A673 (cell line): ENCODE results near the gene MGP. TPM values are rescaled to one million over a fixed set of nuclear protein-coding genes. Genes with fewer than 3 reads are reported as not detected.

ENCODE experiments used
- BruUV-seq: library from RNA; stranded (reverse); fragments of 400-500 nt; replicated peaks from 2 replicates; lab custom pipeline; 2021; lab: Mats Ljungman, UMichigan
- CTCF ChIA-PET: fragments of 300-600 bp; sonication (Branson Sonifier 250); formaldehyde crosslinking; loops from one replicate; lab custom pipeline; 2022; ENCODE audit warnings: antibody characterized with exemption; lab: Charles Lee
- POLR2A ChIA-PET: fragments of 300-600 bp; sonication (Branson Sonifier 250); formaldehyde crosslinking; loops from one replicate; lab custom pipeline; 2022; ENCODE audit warnings: antibody characterized with exemption; ENCODE audit not compliant: low non-redundant PET; lab: Charles Lee
- DNase-seq: peaks from one replicate; pipeline ENCODE4 v3.0.0-alpha.2; 2015; ENCODE audit warnings: low spot score
- H3K27ac ChIP-seq: fragments of 200-600 bp; sonication (generic); 2 replicates; pipeline ENCODE4 v1.5.1; 2016; ENCODE audit warnings: mixed run types, low read depth, mild to moderate bottlenecking, mixed read lengths, antibody characterized with exemption, low read length; ENCODE audit not compliant: poor library complexity, severe bottlenecking
- H3K27me3 ChIP-seq: fragments of 200-600 bp; sonication (generic); replicated peaks from 2 replicates; pipeline ENCODE4 v1.6.1; 2017; ENCODE audit warnings: mixed run types, low read depth, mild to moderate bottlenecking, mixed read lengths, antibody characterized with exemption, low read length; ENCODE audit not compliant: insufficient read depth, poor library complexity
- H3K36me3 ChIP-seq: fragments of 200-600 bp; sonication (generic); 2 replicates; pipeline ENCODE4 v1.6.1; 2016; ENCODE audit warnings: mixed run types, mild to moderate bottlenecking, mixed read lengths, antibody characterized with exemption, low read length; ENCODE audit not compliant: insufficient read depth, poor library complexity, severe bottlenecking
- H3K4me1 ChIP-seq: fragments of 200-600 bp; sonication (generic); 2 replicates; pipeline ENCODE4 v1.6.1; 2017; ENCODE audit warnings: mixed run types, mild to moderate bottlenecking, mixed read lengths, antibody characterized with exemption, low read length; ENCODE audit not compliant: insufficient read depth, poor library complexity, severe bottlenecking
- H3K4me3 ChIP-seq: fragments of 200-600 bp; sonication (generic); 2 replicates; pipeline ENCODE4 v1.5.1; 2016; ENCODE audit warnings: low read depth, mixed run types, mild to moderate bottlenecking, mixed read lengths, low read length; ENCODE audit not compliant: poor library complexity, severe bottlenecking
- H3K9me3 ChIP-seq: fragments of 200-600 bp; sonication (generic); 2 replicates; pipeline ENCODE4 v1.6.1; 2016; ENCODE audit warnings: mixed run types, low read depth, mild to moderate bottlenecking, mixed read lengths, antibody characterized with exemption, low read length; ENCODE audit not compliant: poor library complexity, severe bottlenecking
- CTCF ChIP-seq: fragments of 300-800, 200-600 bp; sonication (generic); conservative IDR thresholded peaks from 2 replicates; pipeline ENCODE4 v1.5.1; 2017; ENCODE audit warnings: low read depth, mild to moderate bottlenecking, antibody characterized with exemption, low read length, moderate library complexity, mixed read lengths
- EZH2 ChIP-seq: fragments of 200-600 bp; sonication (generic); IDR thresholded peaks from 2 replicates; pipeline ENCODE4 v1.6.1; 2017; ENCODE audit warnings: borderline replicate concordance, low read depth, mild to moderate bottlenecking, mixed read lengths, antibody characterized with exemption, low read length; ENCODE audit not compliant: poor library complexity, severe bottlenecking
- intact Hi-C: fragments of 100-400 bp; cut with micrococcal nuclease; formaldehyde crosslinking; loops from one replicate; pipeline ENCODE4 v1.10.0; 2022; ENCODE audit not compliant: unreplicated experiment
- total RNA-seq: library from RNA; stranded (reverse); gene quantifications from 2 replicates; pipeline ENCODE4 v1.2.3, GENCODE V29; 2021

MGP gene
- total RNA-seq, 1 experiment from 2014 or later, result not detected

- Histone ChIP-seq H3K27ac (no peak overlapping the region), H3K4me3 (no peak overlapping the region), H3K9me3 (no peaks in the 10 kb centered on the region), H3K27me3 (no peaks in the 10 kb centered on the region), H3K4me1 (peaks cover 21% of the 10 kb centered on the region), H3K36me3 (no peaks in the 10 kb centered on the region)
- no TSS peak for BruUV-seq
- POLR2A ChIA-PET, result no interaction called here
- intact Hi-C loops, result no loop called here
- DNase-seq, result no peak
- no peak for TF ChIP-seq CTCF
- TF ChIP-seq EZH2, result no peak
- CTCF ChIA-PET, result no interaction called here
Observed at GRCh38 chr12:14900521-14901227, 15.0 kb upstream of the MGP start.

GRCh38 chr12:14896521-14897169 is 11.0 kb upstream of the MGP start:
- BruUV-seq, result no TSS peak
- peaks cover 41% of the 10 kb centered on the region for H3K4me1 ChIP-seq
- peak overlapping the region; percentile 36 for H3K27ac ChIP-seq
- TF ChIP-seq EZH2 (no peak), CTCF (no peak)
- no peaks in the 10 kb centered on the region for H3K9me3 ChIP-seq
- intact Hi-C loops, result no loop called here
- CTCF ChIA-PET, result no interaction called here
- no peak overlapping the region for H3K4me3 ChIP-seq
- no peaks in the 10 kb centered on the region for H3K36me3 ChIP-seq
- no peaks in the 10 kb centered on the region for H3K27me3 ChIP-seq
- POLR2A ChIA-PET, result no interaction called here
- peak; percentile 55 for DNase-seq

- Histone ChIP-seq H3K9me3 (no peaks in the 10 kb centered on the region), H3K36me3 (no peaks in the 10 kb centered on the region), H3K4me1 (peaks cover 41% of the 10 kb centered on the region), H3K4me3 (no peak overlapping the region), H3K27me3 (no peaks in the 10 kb centered on the region), H3K27ac (peak overlapping the region; percentile 81)
- intact Hi-C loops, result no loop called here
- CTCF ChIA-PET, result no interaction called here
- TF ChIP-seq CTCF, result no peak
- no peak for TF ChIP-seq EZH2
- POLR2A ChIA-PET, result interaction anchor here (0.6 kb wide), 1 partner anchor 37 kb away, joined by 3 read pairs; no protein-coding TSS in a partner anchor
- DNase-seq, result peak; percentile 80
- no TSS peak for BruUV-seq
Observed at GRCh38 chr12:14893506-14894250, 8.0 kb upstream of the MGP start.
